ENCODE data around the gene SLMAP.
"Not testable (repeated sequence)": the region's sequence is repeated elsewhere in the genome, so short reads cannot be mapped to it uniquely, and the experiment has no call there.

Gene SLMAP

GRCh38 chr3:57856675-57857074, 100.6 kb downstream of the SLMAP start:
- Mint-ChIP-seq H3K4me1 (no peaks in the 10 kb centered on the region), H3K27me3 (no peaks in the 10 kb centered on the region), H3K27ac (no peak overlapping the region), H3K4me3 (no peak overlapping the region), H3K36me3 (peaks cover 21% of the 10 kb centered on the region), H3K9me3 (no peaks in the 10 kb centered on the region)
- ATAC-seq, result no peak

GRCh38 chr3:57862894-57863293, 106.8 kb downstream of the SLMAP start:
- Mint-ChIP-seq H3K27ac (no peak overlapping the region), H3K4me1 (no peaks in the 10 kb centered on the region), H3K4me3 (no peak overlapping the region), H3K9me3 (no peaks in the 10 kb centered on the region), H3K27me3 (no peaks in the 10 kb centered on the region), H3K36me3 (peaks cover 66% of the 10 kb centered on the region)
- no peak for ATAC-seq

- no peaks in the 10 kb centered on the region for H3K27me3 Mint-ChIP-seq
- H3K9me3 Mint-ChIP-seq, result no peaks in the 10 kb centered on the region
- ATAC-seq, result no peak
- peaks cover 63% of the 10 kb centered on the region for H3K36me3 Mint-ChIP-seq
- no peaks in the 10 kb centered on the region for H3K4me1 Mint-ChIP-seq
- no peak overlapping the region for H3K27ac Mint-ChIP-seq
- H3K4me3 Mint-ChIP-seq, result no peak overlapping the region
Observed at GRCh38 chr3:57863380-57863779, 107.3 kb downstream of the SLMAP start.

GRCh38 chr3:57864853-57865252, 108.7 kb downstream of the SLMAP start:
- Mint-ChIP-seq H3K4me1 (no peaks in the 10 kb centered on the region), H3K27me3 (no peaks in the 10 kb centered on the region), H3K4me3 (no peak overlapping the region), H3K9me3 (no peaks in the 10 kb centered on the region), H3K27ac (no peak overlapping the region), H3K36me3 (peaks cover 59% of the 10 kb centered on the region)
- no peak for ATAC-seq

- not testable (repeated sequence) for H3K4me3 Mint-ChIP-seq, H3K9me3 Mint-ChIP-seq, H3K4me1 Mint-ChIP-seq, ATAC-seq, H3K27me3 Mint-ChIP-seq, H3K27ac Mint-ChIP-seq
- peaks cover 57% of the 10 kb centered on the region for H3K36me3 Mint-ChIP-seq
Observed at GRCh38 chr3:57869110-57869509, 113.0 kb downstream of the SLMAP start.

GRCh38 chr3:57872606-57873005, 116.5 kb downstream of the SLMAP start:
- H3K27ac Mint-ChIP-seq, result no peak overlapping the region

GRCh38 chr3:57876632-57877031, 120.5 kb downstream of the SLMAP start:
- Mint-ChIP-seq H3K9me3 (no peaks in the 10 kb centered on the region), H3K4me3 (no peak overlapping the region), H3K4me1 (no peaks in the 10 kb centered on the region), H3K27ac (no peak overlapping the region), H3K36me3 (peaks cover 43% of the 10 kb centered on the region), H3K27me3 (no peaks in the 10 kb centered on the region)
- no peak for ATAC-seq

More at GRCh38 chr3:57872606-57873005, 116.5 kb downstream of the SLMAP start:
- H3K36me3 Mint-ChIP-seq, result peaks cover 43% of the 10 kb centered on the region
- H3K9me3 Mint-ChIP-seq, result no peaks in the 10 kb centered on the region
- H3K4me3 Mint-ChIP-seq, result no peak overlapping the region
- H3K4me1 Mint-ChIP-seq, result no peaks in the 10 kb centered on the region
- ATAC-seq, result no peak
- no peaks in the 10 kb centered on the region for H3K27me3 Mint-ChIP-seq

GRCh38 chr3:57877116-57877515, 121.0 kb downstream of the SLMAP start:
- ATAC-seq, result no peak
- H3K4me1 Mint-ChIP-seq, result no peaks in the 10 kb centered on the region
- no peak overlapping the region for H3K4me3 Mint-ChIP-seq
- H3K9me3 Mint-ChIP-seq, result no peaks in the 10 kb centered on the region
- H3K27me3 Mint-ChIP-seq, result no peaks in the 10 kb centered on the region
- peaks cover 38% of the 10 kb centered on the region for H3K36me3 Mint-ChIP-seq
- H3K27ac Mint-ChIP-seq, result no peak overlapping the region

GRCh38 chr3:57884436-57884835, 128.3 kb downstream of the SLMAP start:
- not testable (repeated sequence) for ATAC-seq, H3K9me3 Mint-ChIP-seq, H3K27ac Mint-ChIP-seq, H3K4me3 Mint-ChIP-seq, H3K4me1 Mint-ChIP-seq, H3K27me3 Mint-ChIP-seq
- peaks cover 49% of the 10 kb centered on the region for H3K36me3 Mint-ChIP-seq

- Mint-ChIP-seq H3K9me3 (no peaks in the 10 kb centered on the region), H3K4me3 (no peak overlapping the region), H3K27ac (no peak overlapping the region), H3K4me1 (no peaks in the 10 kb centered on the region), H3K36me3 (peaks cover 34% of the 10 kb centered on the region), H3K27me3 (no peaks in the 10 kb centered on the region)
- no peak for ATAC-seq
Observed at GRCh38 chr3:57889807-57890206, 133.7 kb downstream of the SLMAP start.

GRCh38 chr3:57890874-57891273, 134.8 kb downstream of the SLMAP start:
- Mint-ChIP-seq H3K4me3 (no peak overlapping the region), H3K4me1 (no peaks in the 10 kb centered on the region), H3K9me3 (no peaks in the 10 kb centered on the region), H3K27ac (no peak overlapping the region), H3K36me3 (peaks cover 26% of the 10 kb centered on the region), H3K27me3 (no peaks in the 10 kb centered on the region)
- no peak for ATAC-seq

- Mint-ChIP-seq H3K36me3 (peaks cover 27% of the 10 kb centered on the region), H3K9me3 (no peaks in the 10 kb centered on the region), H3K4me3 (no peak overlapping the region), H3K27me3 (no peaks in the 10 kb centered on the region), H3K4me1 (no peaks in the 10 kb centered on the region), H3K27ac (no peak overlapping the region)
- ATAC-seq, result no peak
Observed at GRCh38 chr3:57892423-57892822, 136.3 kb downstream of the SLMAP start.

GRCh38 chr3:57893156-57893555, 137.0 kb downstream of the SLMAP start:
- Mint-ChIP-seq H3K9me3 (no peaks in the 10 kb centered on the region), H3K27ac (no peak overlapping the region), H3K4me3 (no peak overlapping the region), H3K4me1 (no peaks in the 10 kb centered on the region), H3K36me3 (peaks cover 29% of the 10 kb centered on the region), H3K27me3 (no peaks in the 10 kb centered on the region)
- ATAC-seq, result no peak

- H3K36me3 Mint-ChIP-seq, result peaks cover 34% of the 10 kb centered on the region
- H3K4me3 Mint-ChIP-seq, result no peak overlapping the region
- no peaks in the 10 kb centered on the region for H3K9me3 Mint-ChIP-seq
- ATAC-seq, result no peak
- H3K27me3 Mint-ChIP-seq, result no peaks in the 10 kb centered on the region
- H3K27ac Mint-ChIP-seq, result no peak overlapping the region
- H3K4me1 Mint-ChIP-seq, result no peaks in the 10 kb centered on the region
Observed at GRCh38 chr3:57893668-57894067, 137.6 kb downstream of the SLMAP start.

GRCh38 chr3:57896031-57896430, 139.9 kb downstream of the SLMAP start:
- Mint-ChIP-seq H3K9me3 (no peaks in the 10 kb centered on the region), H3K36me3 (peaks cover 54% of the 10 kb centered on the region), H3K27ac (no peak overlapping the region), H3K4me3 (no peak overlapping the region), H3K27me3 (no peaks in the 10 kb centered on the region), H3K4me1 (no peaks in the 10 kb centered on the region)
- no peak for ATAC-seq

- H3K36me3 Mint-ChIP-seq, result peaks cover 61% of the 10 kb centered on the region
- no peaks in the 10 kb centered on the region for H3K9me3 Mint-ChIP-seq
- no peak overlapping the region for H3K27ac Mint-ChIP-seq
- no peak for ATAC-seq
- no peaks in the 10 kb centered on the region for H3K27me3 Mint-ChIP-seq
- H3K4me1 Mint-ChIP-seq, result no peaks in the 10 kb centered on the region
- no peak overlapping the region for H3K4me3 Mint-ChIP-seq
Observed at GRCh38 chr3:57896691-57897090, 140.6 kb downstream of the SLMAP start.

- no peak for ATAC-seq
- peaks cover 68% of the 10 kb centered on the region for H3K36me3 Mint-ChIP-seq
- H3K4me1 Mint-ChIP-seq, result no peaks in the 10 kb centered on the region
- no peaks in the 10 kb centered on the region for H3K9me3 Mint-ChIP-seq
- no peaks in the 10 kb centered on the region for H3K27me3 Mint-ChIP-seq
- no peak overlapping the region for H3K4me3 Mint-ChIP-seq
- H3K27ac Mint-ChIP-seq, result no peak overlapping the region
Observed at GRCh38 chr3:57900786-57901185, 144.7 kb downstream of the SLMAP start.

Measured in stimulated activated memory B cell treated with anti-CD40 and anti-IgM and Interleukin-4, amounts not matched to agents 10 μg/mL and 1 μg/mL and 100 μg/mL, for 72 hours (primary cell).